ENCODE results near the gene GATB.
A peak's percentile ranks its signal among the peaks of the same experiment; 100 is the strongest.

The GATB gene, protein sequence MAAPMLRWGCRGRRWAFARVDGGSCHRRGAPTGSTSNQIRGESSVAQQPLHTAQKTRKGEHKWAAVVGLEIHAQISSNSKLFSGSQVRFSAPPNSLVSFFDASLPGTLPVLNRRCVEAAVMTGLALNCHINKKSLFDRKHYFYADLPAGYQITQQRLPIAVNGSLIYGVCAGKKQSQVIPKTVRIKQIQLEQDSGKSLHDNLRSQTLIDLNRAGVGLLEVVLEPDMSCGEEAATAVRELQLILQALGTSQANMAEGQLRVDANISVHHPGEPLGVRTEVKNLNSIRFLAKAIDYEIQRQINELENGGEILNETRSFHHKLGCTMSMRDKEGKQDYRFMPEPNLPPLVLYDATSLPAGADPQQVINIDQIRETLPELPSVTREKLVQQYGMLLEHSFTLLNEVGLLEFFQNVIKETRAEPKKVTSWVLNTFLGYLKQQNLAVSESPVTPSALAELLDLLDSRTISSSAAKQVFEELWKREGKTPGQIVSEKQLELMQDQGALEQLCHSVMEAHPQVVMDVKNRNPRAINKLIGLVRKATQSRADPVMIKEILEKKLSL

DNA sequence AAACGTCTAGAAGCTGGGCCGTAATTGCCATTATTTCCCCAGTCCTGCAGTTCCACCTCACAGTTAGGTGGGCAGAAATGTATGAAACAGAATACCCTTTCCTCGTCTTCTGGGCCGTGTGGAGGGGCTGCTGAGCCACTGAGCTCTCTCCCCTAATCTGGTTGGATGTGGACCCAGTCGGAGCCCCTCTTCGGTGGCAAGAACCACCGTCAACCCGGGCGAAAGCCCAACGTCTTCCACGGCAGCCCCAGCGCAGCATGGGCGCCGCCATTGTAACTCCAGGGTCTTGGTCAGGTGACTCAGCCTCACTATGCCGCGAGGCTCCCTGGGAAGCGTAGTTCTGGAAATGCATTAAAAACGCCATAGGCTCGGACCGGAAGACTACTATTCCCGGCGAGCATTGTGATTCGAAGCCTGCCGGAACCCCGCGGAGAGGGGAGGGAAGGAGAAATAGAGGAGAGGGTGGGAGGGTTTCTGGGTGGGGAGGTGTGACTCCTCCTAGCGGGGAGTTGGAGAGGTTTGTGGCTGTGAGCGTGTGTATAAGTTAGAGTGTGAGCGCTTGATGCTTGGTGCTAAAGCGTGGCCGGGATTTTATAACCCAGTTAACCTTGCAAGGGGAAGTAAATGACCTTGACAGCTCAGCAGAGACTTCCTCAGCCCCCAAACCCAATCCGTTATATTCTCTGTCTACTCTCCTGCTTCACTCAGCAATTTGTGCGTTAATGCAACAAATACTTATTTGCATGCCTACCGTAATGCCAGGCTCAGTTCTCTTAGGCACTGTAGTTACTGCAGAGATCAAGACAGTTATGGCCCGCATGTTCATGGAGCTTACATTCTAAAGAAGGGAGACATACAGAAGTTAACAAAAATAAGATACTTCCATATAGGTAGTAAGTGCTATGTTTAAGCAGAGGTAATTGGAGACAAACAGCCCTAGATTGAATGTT, at the start of gene GATB:
GATB (minus strand) TSS at position 296 of the 950 bp plus-strand sequence; CDS start at position 271, 25 bp downstream.
- DNase-seq (ENCODE audit: low read depth) = peak; percentile 74

DNA sequence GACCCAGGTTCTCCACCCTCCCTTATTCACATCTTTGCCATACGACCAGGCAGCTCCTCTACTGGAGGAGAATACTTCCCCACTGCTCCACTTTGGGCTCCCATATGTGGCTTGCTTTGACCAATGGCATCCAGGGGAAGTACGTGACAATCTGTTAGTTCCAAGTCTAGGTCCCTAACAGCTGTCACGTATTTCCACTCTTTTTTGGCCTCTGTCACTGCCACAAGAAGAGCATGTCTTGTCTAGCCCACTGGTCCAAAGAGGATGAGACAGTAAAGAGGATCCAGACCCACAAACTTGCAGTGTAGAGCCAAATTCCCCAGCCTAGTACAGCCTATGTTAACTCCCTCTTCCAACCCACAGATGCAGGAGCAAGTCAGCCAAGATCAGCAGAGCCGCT, 49.7 kb upstream of the GATB start:
- DNase-seq (ENCODE audit: low read depth) = no peak

DNA sequence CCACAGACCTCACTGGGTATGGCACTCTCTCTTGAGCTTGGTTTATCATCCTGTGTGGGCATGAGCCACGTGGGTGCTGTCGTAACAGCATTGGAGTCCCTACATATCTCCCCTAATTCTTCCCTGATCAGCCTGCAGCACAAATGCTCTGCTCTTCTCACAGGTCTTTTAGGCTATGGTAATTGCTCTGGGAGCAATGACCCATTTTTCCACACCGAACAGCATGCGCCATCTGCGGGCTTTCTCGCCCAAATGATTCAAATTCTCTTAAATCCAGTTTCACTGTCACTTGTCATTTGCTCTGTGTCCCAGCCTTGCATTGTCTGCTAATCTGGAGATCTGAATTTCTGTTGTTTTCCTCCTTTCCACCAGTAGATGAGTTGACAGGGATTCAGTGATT, 48.9 kb upstream of the GATB start:
- DNase-seq (ENCODE audit: low read depth) = no peak

DNA sequence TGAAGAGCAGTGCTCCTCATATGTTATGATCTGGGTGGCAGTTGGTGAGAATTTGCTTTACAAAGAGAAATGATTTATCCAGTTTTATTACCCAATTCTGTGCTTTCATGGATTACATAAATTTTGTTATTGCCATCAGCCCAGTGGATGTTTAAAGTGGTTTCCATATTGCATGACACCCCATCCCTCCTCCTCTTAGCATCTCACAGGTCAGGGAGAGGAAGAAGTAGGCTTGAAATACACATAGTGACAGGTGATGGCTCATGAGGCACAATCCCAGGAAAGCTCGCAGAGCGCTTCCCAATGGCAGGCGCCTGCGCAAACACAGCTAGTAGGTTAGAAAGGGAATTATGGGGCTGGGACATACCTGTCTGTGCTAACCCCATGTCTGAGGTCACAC, 47.7 kb upstream of the GATB start:
- no peak for DNase-seq (ENCODE audit: low read depth)

DNA sequence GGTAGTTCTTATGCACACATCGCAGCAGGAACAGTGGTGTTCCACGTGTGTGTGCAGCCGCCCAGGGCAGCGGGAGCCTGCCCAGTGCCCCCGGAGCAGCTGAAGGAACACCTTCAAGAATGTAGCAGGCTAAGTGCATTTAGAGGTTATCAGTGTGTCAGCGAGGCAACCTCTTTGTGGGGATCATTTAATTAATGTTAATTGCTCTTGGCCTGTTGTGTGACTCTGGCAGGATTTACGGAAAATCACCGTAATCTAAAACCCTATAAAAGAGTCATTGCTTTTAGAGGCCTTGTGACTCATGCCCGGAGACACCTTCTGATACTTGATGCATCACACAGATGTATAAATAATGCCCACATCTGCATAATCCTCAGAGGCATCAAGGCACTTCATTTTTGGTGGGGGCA, 47.3 kb upstream of the GATB start:
- no peak for DNase-seq (ENCODE audit: low read depth)

DNA sequence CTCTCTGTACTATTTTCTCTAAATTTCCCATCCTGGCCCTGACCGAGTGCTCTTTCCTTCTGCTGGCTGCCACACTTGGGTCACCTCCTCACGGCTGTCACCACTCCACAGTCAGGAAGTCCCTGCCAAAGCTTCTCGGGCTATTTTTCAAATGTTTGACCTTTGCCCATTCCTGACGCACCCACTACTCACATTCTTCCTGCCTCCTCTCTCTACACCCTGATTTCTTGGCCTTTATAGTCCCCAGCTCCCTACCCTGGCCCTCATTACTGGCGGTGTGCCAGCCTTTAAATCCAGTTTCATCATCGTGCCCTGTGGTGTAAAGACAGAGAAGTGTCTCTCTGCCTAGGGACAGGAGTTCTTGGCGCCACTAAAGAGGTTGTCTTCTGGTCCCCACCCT, 46.4 kb upstream of the GATB start:
- DNase-seq (ENCODE audit: low read depth) = no peak

DNA sequence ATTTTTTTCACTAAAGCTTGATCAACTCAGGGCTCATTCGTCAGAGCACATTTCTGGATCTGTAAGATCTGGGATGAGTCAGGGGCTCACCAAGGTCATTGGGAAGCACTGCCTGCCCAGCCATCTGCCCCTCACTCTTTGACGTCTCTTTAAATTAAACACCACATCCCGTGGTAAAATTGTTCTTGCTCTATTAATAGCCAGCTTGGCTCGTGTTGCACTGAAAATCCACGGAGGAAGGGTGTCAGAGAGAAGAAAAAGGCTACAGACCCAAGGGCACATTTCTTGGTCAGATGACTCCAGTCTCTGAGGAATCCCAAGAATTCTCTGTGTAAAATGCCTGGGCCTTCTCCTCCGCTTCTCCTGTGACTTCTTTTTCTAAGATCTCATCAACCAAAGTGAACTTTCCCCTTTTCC, 45.7 kb upstream of the GATB start:
- no peak for DNase-seq (ENCODE audit: low read depth)

DNA sequence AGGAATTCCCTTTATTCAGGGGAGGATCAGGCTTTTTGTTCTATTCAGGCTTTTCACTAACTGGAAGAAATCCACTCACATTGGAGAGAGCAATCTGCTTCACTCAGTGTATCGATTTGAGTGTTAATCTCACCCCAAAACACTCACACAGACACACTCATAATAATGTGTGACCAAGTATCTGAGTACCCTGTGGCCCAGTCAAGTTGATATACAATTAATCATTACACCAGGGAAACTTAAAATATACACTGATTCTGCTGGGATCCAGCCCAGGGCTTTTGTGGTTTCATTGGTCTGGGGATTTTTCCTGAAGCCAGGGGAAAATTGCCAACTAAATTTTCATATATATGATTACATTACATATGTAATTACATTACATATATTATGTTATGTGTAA, 44.0 kb upstream of the GATB start:
- no peak for DNase-seq (ENCODE audit: low read depth)

DNA sequence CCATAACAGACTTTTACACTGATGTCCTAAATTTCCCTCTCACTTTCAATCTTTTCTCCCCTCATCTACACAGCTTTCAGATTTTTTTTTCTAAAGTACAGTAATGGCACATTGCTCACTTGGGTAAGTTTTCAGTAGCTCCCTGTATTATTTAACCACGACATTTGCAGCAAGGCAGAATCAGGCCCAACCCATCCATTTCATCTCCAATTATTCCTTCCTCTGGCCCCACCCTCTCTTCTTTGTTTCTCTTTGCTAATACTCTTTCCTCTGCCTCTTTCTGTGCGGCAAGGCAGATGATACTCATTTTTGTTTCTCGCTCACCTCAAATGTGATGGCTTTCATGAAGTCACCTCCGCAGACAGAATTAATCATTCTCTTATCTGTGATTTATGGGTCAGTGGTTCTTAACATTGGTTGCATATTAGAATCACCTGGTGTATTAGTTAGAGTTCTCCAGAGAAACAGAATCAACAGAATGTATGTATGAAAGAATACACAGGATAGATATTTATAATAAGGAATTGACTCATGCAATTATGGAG, 43.4 kb upstream of the GATB start:
- DNase-seq (ENCODE audit: low read depth) = no peak

DNA sequence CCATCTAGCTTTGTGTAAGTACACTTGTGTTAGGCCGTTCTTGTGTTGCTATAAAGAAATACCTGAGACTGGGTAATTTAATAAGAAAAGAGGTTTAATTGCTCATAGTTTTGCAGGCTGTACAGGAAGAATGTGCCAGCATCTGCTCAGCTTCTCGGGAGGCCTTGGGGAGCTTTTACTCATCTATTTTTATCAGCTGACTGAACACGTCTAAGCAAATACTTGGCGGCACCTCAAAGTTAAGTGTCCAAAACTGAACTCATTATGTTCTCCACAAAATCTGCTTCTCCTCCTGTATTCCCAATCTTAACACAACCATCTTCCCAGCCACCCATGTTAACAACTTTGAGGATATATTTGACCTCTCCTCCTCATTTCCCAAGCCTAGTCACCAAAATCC, 42.4 kb upstream of the GATB start:
- DNase-seq (ENCODE audit: low read depth) = no peak

DNA sequence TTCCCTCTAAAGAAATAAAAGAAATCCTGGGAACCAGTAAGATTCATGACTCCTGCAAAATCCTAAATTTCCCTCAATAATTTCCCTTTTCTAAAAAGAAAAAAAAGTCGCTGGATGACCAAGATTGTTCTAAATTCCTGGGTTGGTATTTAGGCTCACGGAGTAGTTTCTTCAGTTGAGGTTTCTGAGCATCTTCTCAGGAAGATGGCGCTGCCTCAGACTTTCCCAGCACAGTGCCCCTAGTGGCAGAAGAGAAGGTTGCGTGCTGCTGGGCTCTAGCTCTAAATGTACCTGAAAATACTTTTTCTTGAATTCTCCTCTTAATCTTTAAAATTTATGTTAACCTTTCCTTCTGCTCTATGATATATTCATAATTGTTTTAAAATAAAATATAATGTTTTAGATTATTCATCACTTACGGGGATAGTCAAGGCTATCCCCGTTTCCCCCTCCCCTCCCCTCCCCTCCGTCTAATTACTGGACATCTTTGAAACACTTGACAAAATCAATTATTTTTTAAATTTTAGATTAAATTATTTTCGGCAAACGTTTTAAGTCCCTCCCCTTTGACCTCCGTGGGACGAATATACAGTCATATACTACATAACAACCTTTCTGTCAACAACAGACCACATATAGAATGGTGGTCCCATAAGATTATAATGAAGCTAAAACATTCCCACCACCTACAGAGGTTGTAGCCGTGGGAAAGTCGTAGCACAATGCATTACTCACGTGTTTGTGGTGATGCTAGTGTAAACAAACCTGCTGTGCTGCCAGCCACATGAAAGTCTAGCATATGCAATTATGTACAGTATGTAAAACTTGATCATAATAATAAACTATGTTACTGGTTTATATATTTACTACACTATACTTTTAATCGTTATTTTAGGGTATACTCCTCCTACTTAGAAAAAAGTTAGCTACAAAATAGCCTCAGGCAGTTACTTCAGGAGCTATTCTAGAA, 41.0 kb upstream of the GATB start:
- DNase-seq (ENCODE audit: low read depth) = peak; percentile 32

DNA sequence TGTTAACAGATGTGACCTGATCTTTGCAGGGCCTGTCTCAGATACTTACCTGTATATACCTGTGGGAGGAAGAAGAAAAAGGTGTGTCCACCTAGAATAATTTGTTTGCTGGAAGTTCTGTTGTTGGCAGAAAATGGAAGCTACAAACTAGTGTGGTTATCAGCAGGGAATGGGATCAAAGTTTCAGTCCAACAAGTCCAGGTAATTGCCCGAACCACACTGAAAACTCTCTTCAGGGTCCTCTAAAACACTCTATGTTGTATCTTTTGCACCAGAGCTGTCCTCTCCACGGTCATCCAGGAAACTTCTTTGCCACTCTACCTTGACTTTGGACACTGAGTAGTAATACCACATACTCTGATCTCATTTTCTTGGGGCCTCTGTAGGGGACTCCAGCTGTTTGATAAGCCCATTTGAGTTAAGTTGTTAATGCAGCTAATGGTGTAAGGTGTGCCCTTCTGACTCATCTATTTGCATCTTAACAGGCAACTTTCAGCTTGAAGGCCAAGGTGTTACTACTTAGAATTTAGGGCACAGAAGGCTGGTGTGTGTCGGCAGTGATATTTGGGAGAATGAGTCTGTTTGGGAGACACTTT, 38.7 kb upstream of the GATB start:
- no peak for DNase-seq (ENCODE audit: low read depth)

DNA sequence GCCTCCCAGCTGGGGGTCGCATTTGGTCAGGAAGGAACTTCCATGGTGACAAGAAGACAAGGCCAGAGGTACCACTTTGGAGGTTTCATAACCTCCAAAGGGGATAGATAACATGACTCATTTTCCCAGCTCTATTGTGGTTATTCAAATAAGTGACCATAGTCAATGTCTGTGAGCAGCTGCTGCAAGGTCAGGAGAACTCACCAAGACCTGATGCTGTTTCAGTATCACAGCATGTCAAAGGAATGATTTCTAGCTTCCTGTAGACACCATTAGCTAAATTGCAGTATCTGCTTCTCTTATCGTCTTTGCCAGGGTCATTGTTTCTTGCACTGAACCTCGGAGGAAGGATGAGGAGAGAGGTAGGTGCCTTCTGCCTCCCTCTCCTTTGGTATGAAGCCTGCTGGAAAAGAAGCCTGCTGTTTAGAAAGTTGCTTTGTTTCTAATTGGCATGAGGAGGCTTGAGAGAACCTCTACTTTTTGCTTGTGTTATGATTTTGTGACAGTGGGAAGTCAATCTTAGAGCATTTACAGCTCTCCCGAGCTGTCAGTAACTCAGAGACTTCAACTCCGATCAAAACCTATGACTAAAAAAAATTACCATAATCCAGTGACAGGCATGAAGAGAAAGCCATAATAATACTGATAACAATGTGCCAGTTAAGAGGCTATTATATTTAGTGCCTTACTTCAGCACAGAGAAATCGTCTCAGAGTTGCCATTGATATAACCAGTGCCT, 38.0 kb upstream of the GATB start:
- no peak for DNase-seq (ENCODE audit: low read depth)

DNA sequence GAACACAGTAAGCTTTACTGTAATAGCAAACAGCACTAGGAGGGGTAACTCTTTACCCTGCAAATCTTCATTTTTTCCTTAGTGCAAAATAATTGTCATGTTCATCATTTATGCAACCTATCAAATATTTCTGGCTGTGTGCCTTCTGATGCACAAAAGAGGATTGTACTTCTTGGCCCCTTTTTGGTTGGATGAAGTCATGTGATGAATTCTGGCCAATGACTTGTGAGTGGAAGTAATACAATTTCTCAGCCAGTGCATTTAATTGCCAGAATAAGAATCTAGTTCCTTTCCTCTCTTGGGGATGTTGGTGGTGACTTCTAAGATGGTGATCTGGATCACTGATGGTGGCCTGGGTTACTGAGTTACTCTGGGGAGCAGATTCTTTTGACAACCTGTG, 37.0 kb upstream of the GATB start:
- no peak for DNase-seq (ENCODE audit: low read depth)

DNA sequence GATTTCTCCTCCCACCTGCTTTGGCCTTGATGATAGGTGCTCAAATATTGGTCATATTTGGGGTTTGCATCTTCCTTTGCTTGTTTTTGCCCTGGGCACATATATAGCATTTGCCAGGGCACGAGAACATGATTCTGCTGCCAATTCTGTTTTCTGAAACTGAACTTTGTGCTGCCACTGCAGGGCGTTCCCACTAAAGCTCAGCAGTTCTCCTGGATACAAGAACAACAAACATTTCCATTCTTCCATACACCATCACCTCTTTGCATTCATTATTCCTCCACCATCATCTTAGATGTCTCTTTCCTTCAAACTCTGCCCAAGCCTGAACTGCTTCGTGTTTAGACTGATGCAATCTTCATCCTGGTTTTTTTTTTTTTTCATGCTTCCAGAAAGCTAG, 36.3 kb upstream of the GATB start:
- DNase-seq (ENCODE audit: low read depth) = no peak

DNA sequence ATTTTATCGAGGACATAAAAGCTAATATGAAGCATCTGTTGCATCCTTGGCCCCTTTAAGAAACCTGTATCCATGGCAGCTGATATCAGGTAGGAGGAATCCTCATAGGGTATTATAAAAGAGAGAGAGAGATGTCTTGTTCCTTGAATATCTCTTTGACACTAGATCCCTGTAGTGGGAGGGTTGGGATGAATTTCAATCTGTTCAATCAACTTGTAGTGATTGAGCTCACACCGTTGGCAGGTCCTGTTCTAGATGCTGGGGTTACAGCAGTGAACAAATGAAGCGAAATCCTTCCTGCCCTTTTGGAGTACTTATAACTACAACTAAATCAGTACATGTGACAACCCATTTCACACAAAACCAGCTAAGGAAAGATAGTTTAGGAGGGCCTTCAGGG, 35.3 kb upstream of the GATB start:
- no peak for DNase-seq (ENCODE audit: low read depth)

DNA sequence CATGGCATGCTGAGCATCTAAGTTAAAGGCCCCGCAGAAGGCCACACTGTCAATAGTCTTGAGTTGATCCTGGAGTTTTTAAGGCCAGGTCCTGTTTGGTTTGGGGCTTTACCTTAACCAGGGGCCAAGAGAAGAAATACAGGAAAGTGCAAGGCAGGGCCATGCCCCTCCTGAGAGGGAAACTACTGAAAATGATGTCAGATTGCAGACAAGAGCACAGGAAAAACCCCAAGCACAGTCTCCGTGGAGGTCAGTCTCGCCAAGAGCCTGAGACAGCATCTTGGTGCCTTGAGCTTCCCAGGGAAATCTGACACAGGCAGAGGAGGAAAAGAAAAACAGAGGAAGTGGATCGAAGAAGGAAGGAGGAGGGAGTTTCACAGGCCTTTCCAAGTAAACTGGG, 32.2 kb upstream of the GATB start:
- DNase-seq (ENCODE audit: low read depth) = no peak

DNA sequence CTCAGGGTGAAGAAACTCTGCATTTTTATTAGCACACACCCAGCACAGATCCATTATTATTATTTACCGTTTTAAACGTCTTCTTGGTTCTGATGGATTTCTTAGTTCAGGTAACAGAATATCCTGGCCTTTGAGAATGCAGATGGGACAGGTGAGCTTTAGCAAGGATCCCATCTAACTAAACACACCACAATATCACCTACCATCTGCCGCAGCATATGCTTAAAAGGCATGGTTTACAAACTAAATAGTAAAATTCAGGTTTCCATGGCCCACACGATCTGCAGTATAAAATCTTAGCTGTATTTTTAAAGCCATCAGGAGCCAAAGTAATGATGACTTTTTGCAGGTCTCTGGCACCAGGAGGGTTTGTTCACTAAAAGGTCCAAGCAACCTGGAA, 31.7 kb upstream of the GATB start:
- DNase-seq (ENCODE audit: low read depth) = no peak

DNA sequence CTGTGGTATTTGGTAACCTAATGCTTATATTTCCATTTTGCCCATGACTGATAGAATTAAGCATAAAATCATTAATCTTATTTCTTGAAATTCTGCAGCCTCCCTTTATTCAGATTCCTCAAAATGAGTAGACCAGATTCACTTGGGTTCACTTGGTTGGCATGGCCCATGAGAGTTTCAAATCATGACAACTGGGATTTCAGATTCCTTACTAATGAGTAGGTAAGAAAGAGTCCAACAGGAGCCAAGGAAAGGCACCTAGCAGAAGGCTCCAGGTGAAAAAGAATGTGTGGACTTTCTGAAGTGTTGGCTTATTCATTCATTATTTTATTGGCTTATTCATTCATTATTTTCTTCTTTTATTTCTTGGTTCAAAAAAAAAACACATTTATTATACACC, 27.2 kb upstream of the GATB start:
- DNase-seq (ENCODE audit: low read depth) = no peak

DNA sequence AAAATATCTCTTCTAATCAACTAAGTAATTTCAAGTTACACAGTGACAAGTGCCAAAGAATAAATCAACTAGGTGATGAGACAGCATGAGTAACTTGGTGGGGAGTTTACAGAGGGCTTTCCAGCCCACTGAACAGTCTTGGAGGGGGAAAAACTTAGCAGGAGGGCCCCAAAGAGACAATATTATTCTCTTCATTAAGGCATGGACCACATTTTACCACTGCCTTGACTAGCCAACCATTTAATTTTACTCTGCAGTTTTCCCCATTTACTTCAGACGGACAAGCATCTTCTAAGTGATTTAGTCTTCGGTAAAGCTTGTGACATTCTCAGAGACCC, 25.3 kb upstream of the GATB start:
- no peak for DNase-seq (ENCODE audit: low read depth)
